Esophagus muscularis mucosa (tissue), 4 donors: ENCODE measurements around the gene SDCBP2. TPM values are rescaled to one million over a fixed set of nuclear protein-coding genes. Genes with fewer than 3 reads are reported as not detected.

Experiments used
- DNase-seq: peaks from one replicate; pipeline ENCODE4 v3.0.0-alpha.2; 2017; ENCODE audit errors: extremely low spot score
- H3K27ac ChIP-seq, 4 donors: fragments of 200-600 bp; sonication (generic); replicated peaks in 1 of 4; 1 replicate in 3 of 4; 2 replicates in 1 of 4; pipeline ENCODE4 v1.5.1; 2016 to 2019; ENCODE audit warnings: mild to moderate bottlenecking in 1 of 4
- H3K27me3 ChIP-seq, 4 donors: fragments of 200-600 bp; sonication (generic); one replicate each; pipeline versions ENCODE4 v1.5.1 to v1.6.0; 2016 to 2019
- H3K36me3 ChIP-seq, 4 donors: fragments of 200-600 bp; sonication (generic); one replicate each; pipeline ENCODE4 v1.5.1; 2016 to 2019
- H3K4me1 ChIP-seq, 4 donors: fragments of 200-600 bp; sonication (generic); one replicate each; pipeline ENCODE4 v1.5.1; 2016 to 2019
- H3K4me3 ChIP-seq, 4 donors: fragments of 200-600 bp; sonication (generic); 1 replicate in 2 of 4; 2 replicates in 2 of 4; pipeline ENCODE4 v1.5.1; 2016 to 2019; ENCODE audit warnings: mild to moderate bottlenecking in 4 of 4, moderate library complexity in 1 of 4
- H3K9me3 ChIP-seq, 4 donors: fragments of 200-600 bp; sonication (generic); 1 replicate in 3 of 4; 2 replicates in 1 of 4; pipeline ENCODE4 v1.5.1; 2016 to 2019
- EP300 ChIP-seq: sonication (generic); formaldehyde crosslinking; IDR thresholded peaks from one replicate; pipeline ENCODE4 v1.6.1; 2017; ENCODE audit warnings: antibody characterized with exemption
- POLR2A ChIP-seq: fragments of 450-650 bp; IDR thresholded peaks from one replicate; pipeline ENCODE4 v1.6.1; 2017; ENCODE audit warnings: antibody characterized with exemption, moderate library complexity, mild to moderate bottlenecking, low read depth
- POLR2AphosphoS5 ChIP-seq, 2 donors: sonication (generic); formaldehyde crosslinking; IDR thresholded peaks; one replicate each; pipeline ENCODE4 v1.6.1; 2017; ENCODE audit warnings: antibody characterized with exemption in 2 of 2
- WGBS: methylation state at CpG from one replicate; pipeline ENCODE4 v1.1.5; 2018; 5-methylcytosine and 5-hydroxymethylcytosine counted together
- intact Hi-C: fragments of 100-400 bp; cut with DNase I; formaldehyde crosslinking; loops from one replicate; pipeline ENCODE4 v1.15.1; 2023
- total RNA-seq, 4 donors: library from RNA; depleted of rRNA; stranded (reverse); fragments of >200 nt; gene quantifications; one replicate each; pipeline versions ENCODE4 v1.1.0 to v1.2.1, GENCODE V29; 2016
- TF ChIP-seq, protein P1 (sequence below), 3 experiments: fragments of 200-600 bp in 2 of 3; fragments of 450-650 bp in 1 of 3; sonication (generic) in 2 of 3; IDR thresholded peaks; one replicate each; pipeline ENCODE4 v1.5.1; 2017 to 2019; ENCODE audit warnings: antibody characterized with exemption in 3 of 3, mild to moderate bottlenecking in 2 of 3, moderate library complexity in 1 of 3

Gene SDCBP2
- total RNA-seq, 4 donors from 2014 or later: 2.1 to 6.2 (median 4.1) TPM

DNA sequence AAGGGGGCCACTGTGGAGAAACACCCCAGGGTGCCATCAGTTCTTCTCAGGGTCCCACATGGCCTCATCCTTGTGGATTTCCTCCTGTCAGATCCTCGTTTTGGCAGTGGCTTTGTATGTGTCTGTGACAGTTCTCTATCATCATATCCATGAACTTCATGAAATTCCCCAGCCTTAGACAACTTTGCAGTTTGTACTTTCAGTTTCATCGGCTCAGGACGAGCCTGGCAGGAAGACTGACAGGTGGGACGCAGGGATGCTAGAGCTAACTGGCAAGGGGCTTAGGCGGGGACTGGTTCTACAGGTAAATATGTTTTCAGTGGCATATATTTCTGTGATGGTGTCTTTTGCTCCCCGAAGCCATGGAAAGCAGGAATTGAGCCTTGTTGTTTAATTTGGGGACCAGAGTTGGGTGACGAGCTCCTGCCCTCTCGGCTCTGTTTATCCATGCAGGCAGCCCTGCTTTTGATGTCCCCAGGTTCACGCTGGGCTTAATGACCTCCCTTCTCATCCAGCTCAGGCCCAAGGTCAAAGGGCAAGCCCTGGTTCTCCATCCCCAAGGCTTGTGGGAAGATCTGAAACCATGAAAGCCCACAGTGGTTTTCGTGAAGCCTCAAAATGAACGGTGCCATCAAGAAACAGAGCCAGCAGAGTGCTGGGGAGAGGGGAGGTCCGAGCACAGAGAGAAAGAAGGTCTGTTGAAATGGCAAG is 11.2 kb downstream of the SDCBP2 start:
- no peak overlapping the region for H3K4me3 ChIP-seq
- peaks cover 13 to 18% (median 15%) of the 10 kb centered on the region in 4 donors for H3K4me1 ChIP-seq
- TF ChIP-seq POLR2AphosphoS5 (IDR thresholded peaks at IDR 0.05): no peak
- TF ChIP-seq, protein P1, sequence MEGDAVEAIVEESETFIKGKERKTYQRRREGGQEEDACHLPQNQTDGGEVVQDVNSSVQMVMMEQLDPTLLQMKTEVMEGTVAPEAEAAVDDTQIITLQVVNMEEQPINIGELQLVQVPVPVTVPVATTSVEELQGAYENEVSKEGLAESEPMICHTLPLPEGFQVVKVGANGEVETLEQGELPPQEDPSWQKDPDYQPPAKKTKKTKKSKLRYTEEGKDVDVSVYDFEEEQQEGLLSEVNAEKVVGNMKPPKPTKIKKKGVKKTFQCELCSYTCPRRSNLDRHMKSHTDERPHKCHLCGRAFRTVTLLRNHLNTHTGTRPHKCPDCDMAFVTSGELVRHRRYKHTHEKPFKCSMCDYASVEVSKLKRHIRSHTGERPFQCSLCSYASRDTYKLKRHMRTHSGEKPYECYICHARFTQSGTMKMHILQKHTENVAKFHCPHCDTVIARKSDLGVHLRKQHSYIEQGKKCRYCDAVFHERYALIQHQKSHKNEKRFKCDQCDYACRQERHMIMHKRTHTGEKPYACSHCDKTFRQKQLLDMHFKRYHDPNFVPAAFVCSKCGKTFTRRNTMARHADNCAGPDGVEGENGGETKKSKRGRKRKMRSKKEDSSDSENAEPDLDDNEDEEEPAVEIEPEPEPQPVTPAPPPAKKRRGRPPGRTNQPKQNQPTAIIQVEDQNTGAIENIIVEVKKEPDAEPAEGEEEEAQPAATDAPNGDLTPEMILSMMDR (IDR thresholded peaks at IDR 0.05): no peak
- no peak for TF ChIP-seq EP300
- TF ChIP-seq POLR2A: no peak
- intact Hi-C loops: no loop called here
- no peaks in the 10 kb centered on the region for H3K36me3 ChIP-seq
- H3K27me3 ChIP-seq: peaks cover 0 to 9% (median 0%) of the 10 kb centered on the region in 4 donors
- WGBS: 55% methylated on average over 12 of the region's 12 CpGs
- no peaks in the 10 kb centered on the region for H3K9me3 ChIP-seq
- H3K27ac ChIP-seq: no peak overlapping the region
- no peak for DNase-seq

DNA sequence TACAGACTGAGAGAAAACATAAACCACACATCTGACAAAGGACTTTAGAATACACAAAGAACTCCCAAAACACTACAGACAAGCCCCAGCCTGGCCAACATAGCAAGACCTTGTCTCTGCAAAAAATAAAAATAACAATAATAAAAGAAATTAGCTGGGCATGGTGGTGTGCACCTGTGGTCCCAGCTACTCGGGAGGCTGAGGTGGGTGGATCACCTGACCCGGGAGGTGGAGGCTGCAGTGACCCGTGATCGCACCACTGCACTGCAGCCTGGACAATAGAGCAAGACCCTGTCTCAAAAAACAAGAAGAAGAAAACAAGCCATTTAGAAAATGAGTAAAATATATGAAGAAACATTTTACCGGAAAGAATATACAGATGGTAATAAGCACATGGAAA is 13.1 kb downstream of the SDCBP2 start:
- TF ChIP-seq EP300 (no peak), POLR2AphosphoS5 (IDR thresholded peaks at IDR 0.05) (no peak), POLR2A (no peak)
- TF ChIP-seq, protein P1 (IDR thresholded peaks at IDR 0.05): no peak
- DNase-seq: no peak
- Histone ChIP-seq H3K27ac (no peak overlapping the region), H3K9me3 (no peaks in the 10 kb centered on the region), H3K4me1 (peaks cover 11 to 13% (median 12%) of the 10 kb centered on the region in 4 donors), H3K4me3 (no peak overlapping the region), H3K36me3 (no peaks in the 10 kb centered on the region), H3K27me3 (peaks cover 0 to 2% (median 0%) of the 10 kb centered on the region in 4 donors)
- 82% methylated on average over 5 of the region's 5 CpGs for WGBS
- intact Hi-C loops: no loop called here

DNA sequence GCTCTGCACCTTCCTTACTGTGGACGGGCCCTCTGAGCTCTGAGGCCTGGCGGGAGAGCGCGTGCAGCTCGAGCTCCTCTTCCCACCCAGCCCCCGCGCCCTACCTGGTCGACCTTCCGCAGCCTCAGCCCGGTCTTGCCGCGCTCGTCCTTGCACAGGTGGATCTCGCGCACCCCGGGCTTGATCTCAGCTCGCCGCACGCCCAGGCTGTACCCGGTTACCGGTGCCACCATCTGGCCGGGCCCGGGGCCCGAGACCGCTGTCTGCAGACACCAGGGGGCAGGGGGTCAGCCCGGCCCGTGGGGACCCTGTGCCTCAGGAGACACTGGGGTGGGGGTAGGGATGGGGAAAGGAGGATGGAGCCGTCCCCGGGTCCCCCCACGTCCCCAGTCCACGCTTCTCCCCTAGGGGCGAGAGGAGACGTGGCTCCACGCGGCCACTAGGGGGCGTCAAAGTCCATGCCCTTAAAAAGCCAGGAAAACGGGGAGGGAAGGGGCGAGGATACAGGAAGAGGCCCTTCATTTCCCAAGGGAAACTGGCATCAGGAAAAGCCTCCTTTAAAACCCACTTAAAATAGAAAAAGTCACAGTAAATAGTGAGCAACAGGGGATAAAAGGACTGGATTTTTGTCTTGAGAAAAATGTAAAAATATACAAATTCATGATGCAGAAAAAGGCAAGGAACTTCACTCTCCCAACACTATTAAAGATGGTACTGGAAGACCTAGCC is 15.5 kb downstream of the SDCBP2 start:
- H3K27me3 ChIP-seq: no peaks in the 10 kb centered on the region
- intact Hi-C loops: loop anchor here (1.0 to 2.0 kb wide), 2 partner anchors 124 to 153 kb away; partner anchors contain the start of gene NSFL1C
- 8% methylated on average over 16 of the region's 38 CpGs for WGBS
- TF ChIP-seq, protein P1 (IDR thresholded peaks at IDR 0.05): peak; percentile 95 to 98 (median 97)
- TF ChIP-seq POLR2A (no peak), EP300 (no peak), POLR2AphosphoS5 (IDR thresholded peaks at IDR 0.05) (no peak)
- peak overlapping the region; percentile 34 to 52 (median 40) for H3K4me3 ChIP-seq
- H3K9me3 ChIP-seq: no peaks in the 10 kb centered on the region
- peaks cover 0 to under 1% (median 0%) of the 10 kb centered on the region in 4 donors for H3K36me3 ChIP-seq
- DNase-seq: peak; percentile 94
- no peak overlapping the region for H3K27ac ChIP-seq
- H3K4me1 ChIP-seq: peaks cover 11 to 13% (median 12%) of the 10 kb centered on the region in 4 donors

DNA sequence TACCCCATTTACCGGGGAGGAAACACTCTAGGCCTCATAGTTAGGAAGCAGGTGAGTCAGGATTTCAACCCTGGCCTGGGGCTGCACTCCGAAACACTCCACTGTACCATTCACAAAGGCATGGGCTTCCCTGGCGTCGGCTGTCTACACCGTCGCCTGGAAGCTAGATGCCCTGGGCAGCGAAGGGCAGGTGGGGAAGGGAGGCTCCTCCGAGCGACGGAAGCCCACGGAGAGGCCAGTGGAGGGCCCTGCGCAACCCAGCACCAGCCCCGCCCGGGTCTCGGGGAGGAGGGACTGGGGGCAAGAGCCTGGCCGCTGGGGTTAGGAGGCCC is 16.1 kb downstream of the SDCBP2 start:
- no peak overlapping the region for H3K27ac ChIP-seq
- no peak for DNase-seq
- 68% methylated on average over 8 of the region's 16 CpGs for WGBS
- no peak for TF ChIP-seq POLR2AphosphoS5 (IDR thresholded peaks at IDR 0.05)
- intact Hi-C loops: loop anchor here (1.0 to 2.0 kb wide), 2 partner anchors 124 to 154 kb away; partner anchors contain the start of gene NSFL1C
- H3K4me1 ChIP-seq: peaks cover 11 to 13% (median 12%) of the 10 kb centered on the region in 4 donors
- no peaks in the 10 kb centered on the region for H3K9me3 ChIP-seq
- H3K36me3 ChIP-seq: peaks cover 0 to 5% (median under 1%) of the 10 kb centered on the region in 4 donors
- H3K27me3 ChIP-seq: no peaks in the 10 kb centered on the region
- H3K4me3 ChIP-seq: peak overlapping the region in 2 of 4 donors; percentile 34 to 41

DNA sequence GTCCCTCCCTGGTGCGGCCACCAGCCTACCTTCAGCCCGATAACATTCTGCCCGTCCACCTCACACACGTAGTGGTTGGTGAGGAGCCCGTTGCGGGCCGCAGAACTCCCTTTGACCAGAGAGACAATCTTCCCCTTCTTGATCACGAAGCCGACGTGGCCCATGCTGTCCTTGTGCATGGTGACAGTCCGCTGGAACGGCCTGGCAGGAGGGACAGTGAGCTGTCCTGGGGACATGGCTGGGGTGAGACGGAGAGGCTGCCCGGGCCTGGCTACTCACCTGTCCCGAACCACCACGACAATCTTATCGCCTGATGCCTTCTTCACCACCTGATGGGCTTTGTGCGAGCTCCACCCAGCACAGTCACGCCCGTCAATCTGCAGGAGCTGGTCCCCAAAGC is 16.6 kb downstream of the SDCBP2 start:
- WGBS: 93% methylated on average over 14 of the region's 20 CpGs
- H3K36me3 ChIP-seq: peaks cover 0 to 8% (median 3%) of the 10 kb centered on the region in 4 donors
- H3K9me3 ChIP-seq: no peaks in the 10 kb centered on the region
- no peak overlapping the region for H3K4me3 ChIP-seq
- TF ChIP-seq, protein P1 (IDR thresholded peaks at IDR 0.05): no peak
- no peak for TF ChIP-seq POLR2A
- no peak for DNase-seq
- peaks cover 11 to 13% (median 12%) of the 10 kb centered on the region in 4 donors for H3K4me1 ChIP-seq
- no peak overlapping the region for H3K27ac ChIP-seq
- H3K27me3 ChIP-seq: no peaks in the 10 kb centered on the region
- intact Hi-C loops: loop anchor here (2.0 kb wide), 1 partner anchor 154 kb away; the partner anchor contains the start of gene NSFL1C
